Measurements from ENCODE around the gene ZCCHC3. TPM values are rescaled to one million over a fixed set of nuclear protein-coding genes. Genes with fewer than 3 reads are reported as not detected.
A peak's percentile ranks its signal among the peaks of the same experiment; 100 is the strongest.

ZCCHC3 gene
- total and polyA plus RNA-seq, 2 experiments from 2014 or later: 4.1 to 14.8 TPM

- Histone ChIP-seq H4K20me1 (ENCODE audit: insufficient read depth) (no peaks in the 10 kb centered on the region), H3K79me2 (ENCODE audit: insufficient read depth) (peaks cover 19% of the 10 kb centered on the region), H3K27ac (peak overlapping the region; percentile 89), H3K9me3 (ENCODE audit: low read depth) (no peaks in the 10 kb centered on the region), H3K9me2 (ENCODE audit: insufficient read depth) (no peaks in the 10 kb centered on the region), H3K4me1 (ENCODE audit: insufficient read depth) (peaks cover 31% of the 10 kb centered on the region), H3K27me3 (replicated peaks; ENCODE audit: insufficient read depth) (no peaks in the 10 kb centered on the region), H3K4me2 (ENCODE audit: unreplicated experiment) (peak overlapping the region; percentile 68), H3K9ac (peak overlapping the region; percentile 88), H3F3A (ENCODE audit: insufficient read depth) (peaks cover 34% of the 10 kb centered on the region), H2AFZ (peak overlapping the region; percentile 52; the same call in 1 of the 2 replicates), H3K4me3 (peak overlapping the region; percentile 84), H3K36me3 (ENCODE audit: low read depth) (no peaks in the 10 kb centered on the region)
- DNase-seq: peak; percentile 84
- in situ Hi-C loops (cut with MboI): no loop called here
- TF ChIP-seq EZH2 (IDR thresholded peaks at IDR 0.05; ENCODE audit: insufficient read depth, poor library complexity, severe bottlenecking): no peak
- TF ChIP-seq EZH2phosphoT487 (IDR thresholded peaks at IDR 0.05; ENCODE audit: insufficient read depth, low read depth): no peak
- WGBS, 2 experiments (ENCODE audit: low coverage in 1 of 2, low lambda C conversion rate in 2 of 2, missing lambda C conversion rate in 2 of 2): 1% methylated on average over 33 to 97 of the region's 103 CpGs
These were observed 28.7 kb downstream of the ZCCHC3 start for GRCh38 chr20:325889-326644.

- in situ Hi-C loops (cut with MboI): no loop called here
- peak overlapping the region; percentile 35; the same call in 1 of the 2 replicates for H2AFZ ChIP-seq
- H3K4me3 ChIP-seq: peak overlapping the region; percentile 84
- H3K27ac ChIP-seq: peak overlapping the region; percentile 89
- no peaks in the 10 kb centered on the region for H3K36me3 ChIP-seq (ENCODE audit: low read depth)
- no peak for TF ChIP-seq EZH2 (IDR thresholded peaks at IDR 0.05; ENCODE audit: insufficient read depth, poor library complexity, severe bottlenecking)
- no peak for TF ChIP-seq EZH2phosphoT487 (IDR thresholded peaks at IDR 0.05; ENCODE audit: insufficient read depth, low read depth)
- DNase-seq: peak; percentile 66
- 2 to 5% methylated on average over 22 to 32 of the region's 38 CpGs for WGBS, 2 experiments (ENCODE audit: low coverage in 1 of 2, low lambda C conversion rate in 2 of 2, missing lambda C conversion rate in 2 of 2)
- peaks cover 38% of the 10 kb centered on the region for H3F3A ChIP-seq (ENCODE audit: insufficient read depth)
- peak overlapping the region; percentile 98 for H3K4me2 ChIP-seq (ENCODE audit: unreplicated experiment)
- peak overlapping the region; percentile 88 for H3K9ac ChIP-seq
- H3K79me2 ChIP-seq (ENCODE audit: insufficient read depth): peaks cover 19% of the 10 kb centered on the region
- H3K9me3 ChIP-seq (ENCODE audit: low read depth): no peaks in the 10 kb centered on the region
- no peaks in the 10 kb centered on the region for H3K27me3 ChIP-seq (replicated peaks; ENCODE audit: insufficient read depth)
- peaks cover 31% of the 10 kb centered on the region for H3K4me1 ChIP-seq (ENCODE audit: insufficient read depth)
- no peaks in the 10 kb centered on the region for H3K9me2 ChIP-seq (ENCODE audit: insufficient read depth)
- no peaks in the 10 kb centered on the region for H4K20me1 ChIP-seq (ENCODE audit: insufficient read depth)
These were observed 29.3 kb downstream of the ZCCHC3 start for GRCh38 chr20:326645-327185.

- in situ Hi-C loops (cut with MboI): no loop called here
- peak overlapping the region; percentile 89 for H3K27ac ChIP-seq
- H4K20me1 ChIP-seq (ENCODE audit: insufficient read depth): no peaks in the 10 kb centered on the region
- TF ChIP-seq EZH2phosphoT487 (IDR thresholded peaks at IDR 0.05; ENCODE audit: insufficient read depth, low read depth) (no peak), EZH2 (IDR thresholded peaks at IDR 0.05; ENCODE audit: insufficient read depth, poor library complexity, severe bottlenecking) (no peak)
- peak overlapping the region; percentile 88 for H3K9ac ChIP-seq
- H3K36me3 ChIP-seq (ENCODE audit: low read depth): no peaks in the 10 kb centered on the region
- peak overlapping the region; percentile 84 for H3K4me3 ChIP-seq
- peaks cover 31% of the 10 kb centered on the region for H3K4me1 ChIP-seq (ENCODE audit: insufficient read depth)
- H3K4me2 ChIP-seq (ENCODE audit: unreplicated experiment): peak overlapping the region; percentile 98
- peaks cover 40% of the 10 kb centered on the region for H3F3A ChIP-seq (ENCODE audit: insufficient read depth)
- peak; percentile 94 for DNase-seq
- no peaks in the 10 kb centered on the region for H3K9me3 ChIP-seq (ENCODE audit: low read depth)
- H3K9me2 ChIP-seq (ENCODE audit: insufficient read depth): no peaks in the 10 kb centered on the region
- H3K79me2 ChIP-seq (ENCODE audit: insufficient read depth): peaks cover 19% of the 10 kb centered on the region
- 3 to 8% methylated on average over 20 to 47 of the region's 47 CpGs for whole genome bisulfite sequencing, 2 experiments (ENCODE audit: low coverage in 1 of 2, low lambda C conversion rate in 2 of 2, missing lambda C conversion rate in 2 of 2)
- H3K27me3 ChIP-seq (replicated peaks; ENCODE audit: insufficient read depth): no peaks in the 10 kb centered on the region
- peak overlapping the region; percentile 19; the same call in 1 of the 2 replicates for H2AFZ ChIP-seq
These were observed 30.0 kb downstream of the ZCCHC3 start for GRCh38 chr20:327186-328026.
